GM13977 (cell line): ENCODE results near the gene CEBPG.

Experiments used
- DNase-seq: peaks from one replicate; pipeline ENCODE4 v3.0.0; 2012; ENCODE audit warnings: low spot score
- in situ Hi-C: fragments of 300-500 bp; cut with MboI; formaldehyde crosslinking; loops from one replicate; pipeline ENCODE4 v1.12.0; 2022; ENCODE audit warnings: low sequenced_read_pairs, low pct_unique_long_range_greater_than_20kb, mixed read lengths, inconsistent platforms; ENCODE audit not compliant: unreplicated experiment
- TF ChIP-seq, protein P1 (sequence below): IDR thresholded peaks from 2 replicates; pipeline ENCODE4 v1.5.1; 2012; ENCODE audit warnings: mild to moderate bottlenecking, control low read depth; ENCODE audit not compliant: insufficient read depth; ENCODE audit errors: extremely low read depth, missing control alignments

CEBPG gene

DNA sequence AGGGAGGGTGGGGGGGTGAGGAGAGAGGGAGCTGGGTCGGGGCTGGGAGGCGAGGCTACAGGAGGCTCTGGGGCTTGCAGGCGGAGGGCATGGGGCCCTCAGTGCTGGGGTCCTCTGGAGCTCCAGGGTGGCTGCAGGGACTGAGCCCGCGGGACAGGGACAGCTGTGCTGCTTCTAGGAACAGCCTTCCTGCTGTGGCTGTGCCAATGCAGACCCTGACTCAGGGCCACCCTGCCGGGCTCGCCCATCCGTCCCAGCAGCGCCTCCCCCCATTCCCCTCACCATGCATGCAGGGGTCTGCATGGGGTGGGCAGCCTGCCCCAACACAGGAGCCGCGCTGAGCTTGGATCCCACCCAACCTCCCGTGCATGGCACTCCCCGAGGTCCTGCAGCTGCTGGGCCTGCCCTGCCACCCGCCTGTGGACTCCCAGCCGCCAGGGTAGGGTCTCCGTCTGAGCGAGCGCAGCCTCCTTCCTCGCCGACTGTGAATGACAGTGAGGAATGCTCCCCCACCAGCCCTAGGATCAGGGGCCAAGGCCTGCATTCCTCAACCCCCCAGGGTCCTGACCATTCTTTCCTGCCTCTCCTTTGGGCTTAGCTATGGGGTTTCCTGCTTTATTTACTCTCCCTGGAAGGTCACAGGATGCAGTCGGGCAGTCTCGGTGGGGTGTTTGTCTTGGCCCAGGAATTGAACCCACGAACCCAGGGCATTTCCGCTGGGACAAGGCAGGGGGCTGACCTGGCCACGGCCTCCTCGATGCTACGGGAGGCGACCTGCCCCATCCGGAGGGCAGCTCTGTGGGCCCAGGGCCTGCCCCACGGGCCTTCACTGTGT is 23.4 kb downstream of the CEBPG start:
- DNase-seq = no peak
- TF ChIP-seq, protein P1, sequence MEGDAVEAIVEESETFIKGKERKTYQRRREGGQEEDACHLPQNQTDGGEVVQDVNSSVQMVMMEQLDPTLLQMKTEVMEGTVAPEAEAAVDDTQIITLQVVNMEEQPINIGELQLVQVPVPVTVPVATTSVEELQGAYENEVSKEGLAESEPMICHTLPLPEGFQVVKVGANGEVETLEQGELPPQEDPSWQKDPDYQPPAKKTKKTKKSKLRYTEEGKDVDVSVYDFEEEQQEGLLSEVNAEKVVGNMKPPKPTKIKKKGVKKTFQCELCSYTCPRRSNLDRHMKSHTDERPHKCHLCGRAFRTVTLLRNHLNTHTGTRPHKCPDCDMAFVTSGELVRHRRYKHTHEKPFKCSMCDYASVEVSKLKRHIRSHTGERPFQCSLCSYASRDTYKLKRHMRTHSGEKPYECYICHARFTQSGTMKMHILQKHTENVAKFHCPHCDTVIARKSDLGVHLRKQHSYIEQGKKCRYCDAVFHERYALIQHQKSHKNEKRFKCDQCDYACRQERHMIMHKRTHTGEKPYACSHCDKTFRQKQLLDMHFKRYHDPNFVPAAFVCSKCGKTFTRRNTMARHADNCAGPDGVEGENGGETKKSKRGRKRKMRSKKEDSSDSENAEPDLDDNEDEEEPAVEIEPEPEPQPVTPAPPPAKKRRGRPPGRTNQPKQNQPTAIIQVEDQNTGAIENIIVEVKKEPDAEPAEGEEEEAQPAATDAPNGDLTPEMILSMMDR = no peak
- in situ Hi-C loops = no loop called here

DNA sequence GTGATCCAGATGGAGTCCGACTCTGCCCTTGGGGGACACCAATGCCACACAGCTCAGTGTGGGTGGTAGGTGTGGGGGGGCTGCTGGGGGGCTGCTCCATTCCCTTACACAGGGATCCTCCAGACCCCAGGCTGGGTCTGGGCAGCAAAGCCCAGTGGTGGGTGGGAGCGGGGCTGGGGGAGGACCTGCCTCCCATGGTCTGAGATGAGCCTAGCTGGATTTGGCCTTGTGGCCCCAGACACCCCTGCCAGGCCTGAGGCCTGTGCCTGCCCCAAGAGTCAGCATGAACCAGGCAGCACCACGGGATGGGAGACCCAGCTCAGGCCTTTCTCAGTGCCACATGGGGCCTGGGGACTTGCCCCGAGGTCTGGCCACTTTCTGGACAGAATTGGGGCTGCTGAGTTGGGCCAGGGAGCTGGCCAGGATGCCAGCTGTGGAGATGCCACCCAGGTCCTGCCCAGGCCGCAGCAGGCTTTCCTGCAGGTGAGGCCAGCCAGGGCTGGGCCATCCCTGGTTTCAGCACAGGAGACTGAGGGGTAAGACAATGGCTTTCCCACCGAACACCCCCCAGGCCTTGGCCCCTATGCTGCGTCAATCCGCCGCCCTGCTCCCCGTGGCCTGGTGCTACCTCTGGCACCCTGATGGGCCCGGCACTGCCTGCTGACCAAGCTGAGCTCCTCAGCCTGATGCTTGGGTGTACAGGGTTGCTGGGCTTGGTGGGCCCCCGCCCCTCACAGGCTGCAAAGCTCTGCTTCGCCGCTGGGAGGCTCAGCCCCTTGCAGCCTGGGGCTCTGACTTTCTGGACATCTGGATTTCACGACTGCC is 24.2 kb downstream of the CEBPG start:
- TF ChIP-seq, protein P1 = no peak

DNA sequence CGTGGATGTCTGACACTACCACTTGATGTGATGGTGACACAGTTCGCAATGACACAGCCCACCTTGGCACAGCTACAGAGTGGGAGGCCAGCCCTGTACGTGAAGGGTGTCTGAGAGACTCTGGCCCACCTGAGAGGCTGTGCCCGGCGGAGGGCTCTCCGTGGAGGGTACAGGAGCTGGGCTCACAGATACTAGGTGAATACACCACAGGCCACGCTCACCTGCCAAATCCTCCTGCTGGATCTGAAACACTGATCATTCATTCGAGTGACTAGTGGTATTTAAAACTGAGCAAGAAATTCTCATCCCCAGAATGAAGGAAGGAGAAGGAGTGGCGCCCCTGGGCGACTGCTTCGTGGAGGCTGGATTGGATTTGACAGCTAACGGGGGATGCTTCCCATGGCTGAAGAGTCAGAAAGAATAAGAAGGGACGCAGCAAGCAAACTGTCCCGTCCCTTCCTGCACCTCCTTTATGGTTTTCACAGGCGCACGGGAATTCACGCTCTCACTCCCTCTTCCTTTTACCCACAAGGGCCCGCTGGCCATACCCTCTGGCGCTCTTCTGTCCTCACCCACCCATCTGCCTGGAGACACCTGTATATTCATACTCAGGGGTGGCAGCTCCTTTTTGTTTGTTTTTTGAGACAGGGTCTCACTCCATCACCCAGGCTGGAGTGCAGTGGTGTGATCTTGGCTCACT is 25.0 kb downstream of the CEBPG start:
- no peak for DNase-seq
- in situ Hi-C loops = no loop called here
- TF ChIP-seq, protein P1 = no peak

More for the DNA sequence above, 24.2 kb downstream of the CEBPG start:
- DNase-seq = no peak
- in situ Hi-C loops = no loop called here

DNA sequence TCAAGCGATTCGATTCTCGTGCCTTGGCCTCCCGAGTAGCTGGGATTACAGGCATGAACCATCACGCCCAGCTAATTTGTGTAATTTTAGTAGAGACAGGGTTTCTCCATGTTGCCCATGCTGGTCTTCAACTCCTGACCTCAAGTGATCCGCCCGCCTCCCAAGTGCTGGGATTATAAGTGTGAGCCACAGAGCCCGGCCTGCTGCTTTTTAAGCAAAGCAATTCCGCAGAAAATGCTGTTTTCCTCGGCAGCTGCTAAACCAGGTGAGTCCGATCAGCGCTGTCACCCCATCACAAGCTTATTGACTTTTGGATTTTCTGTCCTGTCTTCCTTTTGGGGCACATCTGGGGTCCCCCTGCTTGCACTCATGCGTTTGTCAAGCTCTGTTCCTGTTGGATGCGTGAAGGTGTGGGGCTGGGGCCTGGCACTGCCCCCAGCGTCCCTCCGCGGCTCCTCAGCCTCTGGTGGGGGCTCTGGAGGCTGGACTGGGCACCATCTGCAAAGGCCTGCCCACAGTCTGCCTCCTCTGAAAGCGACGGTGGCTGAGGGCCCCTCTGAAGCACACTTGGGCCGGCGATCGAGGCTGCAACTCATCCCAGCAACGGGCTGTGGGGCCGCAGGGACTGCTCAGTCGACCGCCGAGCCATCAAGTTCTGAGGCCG is 25.7 kb downstream of the CEBPG start:
- DNase-seq = no peak
- in situ Hi-C loops = no loop called here
- TF ChIP-seq, protein P1 = no peak

DNA sequence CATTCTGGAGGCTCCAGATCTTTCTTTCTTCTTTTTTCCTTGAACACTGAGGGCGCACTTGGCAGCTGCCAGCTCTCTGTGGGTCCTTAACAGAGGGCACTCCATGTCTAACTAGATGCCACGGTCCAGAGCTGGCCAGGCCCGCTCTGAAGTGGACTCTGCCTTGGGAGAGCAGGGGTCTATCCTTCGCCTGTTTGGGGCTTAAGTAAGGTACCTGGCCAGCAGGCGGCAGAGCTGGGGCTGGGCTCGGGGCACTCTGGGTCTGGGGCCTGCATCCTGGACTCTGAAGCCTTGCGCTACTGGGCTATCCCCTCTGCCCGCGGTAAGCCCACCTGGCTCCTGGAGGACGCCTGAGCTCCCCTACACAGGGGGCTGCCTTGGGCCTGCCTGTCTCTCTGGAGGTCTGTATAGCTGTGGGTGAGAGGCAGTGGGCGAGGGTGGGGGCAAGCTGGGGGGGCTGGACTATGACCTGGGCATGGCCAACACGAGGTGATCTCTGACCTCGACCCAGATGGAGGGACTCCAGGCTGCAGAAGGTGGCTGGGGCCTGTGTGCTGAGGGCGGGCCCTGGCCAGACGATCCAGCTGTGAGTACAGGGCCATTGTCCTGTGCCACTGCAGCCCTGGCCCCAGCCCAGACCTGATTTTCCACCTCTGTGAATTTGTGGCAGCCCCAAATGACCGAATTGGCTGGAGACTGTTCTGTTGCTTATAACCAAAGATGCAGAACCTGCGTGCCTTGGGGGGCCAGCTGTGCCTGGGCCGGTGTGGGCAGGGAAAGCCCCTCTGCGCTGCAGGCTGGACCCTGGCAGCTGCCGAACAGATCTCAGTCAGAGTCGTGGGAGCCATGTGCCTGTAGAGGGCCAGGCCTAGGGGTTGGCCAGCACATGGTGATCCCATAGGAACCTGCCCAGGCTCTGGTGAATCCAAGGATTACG is 26.5 kb downstream of the CEBPG start:
- in situ Hi-C loops = loop anchor here (10.0 kb wide), 1 partner anchor 165 kb away; no protein-coding TSS in a partner anchor
- TF ChIP-seq, protein P1 = no peak
- no peak for DNase-seq
